Ishikawa (cell line): Measurements from ENCODE around the gene ABHD1.

ENCODE experiments used
- CEBPB ChIP-seq: IDR thresholded peaks from 2 replicates; pipeline ENCODE4 v1.6.1; 2012
- CREB1 ChIP-seq: IDR thresholded peaks from 2 replicates; pipeline ENCODE4 v1.6.1; 2012; ENCODE audit warnings: low read depth
- EGR1 ChIP-seq: IDR thresholded peaks from 2 replicates; pipeline ENCODE4 v1.6.1; 2012
- EP300 ChIP-seq: IDR thresholded peaks from 2 replicates; pipeline ENCODE4 v1.6.1; 2012; ENCODE audit warnings: borderline replicate concordance
- FOXM1 ChIP-seq: IDR thresholded peaks from 2 replicates; pipeline ENCODE4 v1.6.1; 2012; ENCODE audit warnings: low read depth, borderline replicate concordance
- MAX ChIP-seq: IDR thresholded peaks from 2 replicates; pipeline ENCODE4 v1.6.1; 2012
- NFIC ChIP-seq: IDR thresholded peaks from 2 replicates; pipeline ENCODE4 v1.6.1; 2012
- RAD21 ChIP-seq: IDR thresholded peaks from 2 replicates; pipeline ENCODE4 v1.6.1; 2012; ENCODE audit warnings: low read depth
- REST ChIP-seq: IDR thresholded peaks from 2 replicates; pipeline ENCODE4 v1.6.1; 2012; ENCODE audit warnings: low read depth, mild to moderate bottlenecking
- TAF1 ChIP-seq: IDR thresholded peaks from 2 replicates; pipeline ENCODE4 v1.6.1; 2012; ENCODE audit warnings: low read depth, mild to moderate bottlenecking
- USF1 ChIP-seq: IDR thresholded peaks from 2 replicates; pipeline ENCODE4 v1.6.1; 2012
- YY1 ChIP-seq: IDR thresholded peaks from 2 replicates; pipeline ENCODE4 v1.6.1; 2012; ENCODE audit warnings: low read depth
- ZBTB7A ChIP-seq: IDR thresholded peaks from 2 replicates; pipeline ENCODE4 v1.6.1; 2012; ENCODE audit warnings: low read depth

- TF ChIP-seq REST: no peak
- TF ChIP-seq CEBPB: no peak
- no peak for TF ChIP-seq RAD21
- TF ChIP-seq YY1: no peak
- TF ChIP-seq EGR1: no peak
- no peak for TF ChIP-seq MAX
- no peak for TF ChIP-seq EP300
- no peak for TF ChIP-seq USF1
- no peak for TF ChIP-seq FOXM1
- no peak for TF ChIP-seq ZBTB7A
- TF ChIP-seq NFIC: no peak
- no peak for TF ChIP-seq CREB1
- no peak for TF ChIP-seq TAF1
Measured at GRCh38 chr2:27160191-27160590, 36.6 kb downstream of the ABHD1 start.
